ENCODE results near the gene ADAMTS5. TPM values are rescaled to one million over a fixed set of nuclear protein-coding genes. Genes with fewer than 3 reads are reported as not detected.

ADAMTS5 gene
- total RNA-seq, 1 donor from 2014 or later: 62.8 TPM

GRCh38 chr21:26925636-26926035, 41.3 kb downstream of the ADAMTS5 start:
- Mint-ChIP-seq H3K4me3 (ENCODE audit: unreplicated experiment) (no peak overlapping the region), H3K9me3 (ENCODE audit: unreplicated experiment) (no peaks in the 10 kb centered on the region), H3K4me1 (ENCODE audit: unreplicated experiment) (peaks cover 6% of the 10 kb centered on the region), H3K36me3 (ENCODE audit: unreplicated experiment) (peaks cover 81% of the 10 kb centered on the region), H3K27ac (ENCODE audit: unreplicated experiment) (peak overlapping the region; percentile 0), H3K27me3 (ENCODE audit: unreplicated experiment) (no peaks in the 10 kb centered on the region)
- DNase-seq (ENCODE audit: extremely low spot score, unreplicated experiment): no peak
- no peak for TF ChIP-seq CTCF (IDR thresholded peaks at IDR 0.05)

- H3K27me3 Mint-ChIP-seq (ENCODE audit: unreplicated experiment): no peaks in the 10 kb centered on the region
- DNase-seq (ENCODE audit: extremely low spot score, unreplicated experiment): no peak
- H3K36me3 Mint-ChIP-seq (ENCODE audit: unreplicated experiment): peaks cover 80% of the 10 kb centered on the region
- TF ChIP-seq CTCF (IDR thresholded peaks at IDR 0.05): no peak
- no peaks in the 10 kb centered on the region for H3K9me3 Mint-ChIP-seq (ENCODE audit: unreplicated experiment)
- H3K4me3 Mint-ChIP-seq (ENCODE audit: unreplicated experiment): no peak overlapping the region
- H3K4me1 Mint-ChIP-seq (ENCODE audit: unreplicated experiment): peaks cover 3% of the 10 kb centered on the region
- peak overlapping the region; percentile 9 for H3K27ac Mint-ChIP-seq (ENCODE audit: unreplicated experiment)
Measured at GRCh38 chr21:26925122-26925521, 41.8 kb downstream of the ADAMTS5 start.

GRCh38 chr21:26923986-26924385, 42.9 kb downstream of the ADAMTS5 start:
- Mint-ChIP-seq H3K4me1 (ENCODE audit: unreplicated experiment) (peaks cover 4% of the 10 kb centered on the region), H3K9me3 (ENCODE audit: unreplicated experiment) (no peaks in the 10 kb centered on the region), H3K27ac (ENCODE audit: unreplicated experiment) (no peak overlapping the region), H3K4me3 (ENCODE audit: unreplicated experiment) (no peak overlapping the region), H3K27me3 (ENCODE audit: unreplicated experiment) (no peaks in the 10 kb centered on the region), H3K36me3 (ENCODE audit: unreplicated experiment) (peaks cover 72% of the 10 kb centered on the region)
- no peak for TF ChIP-seq CTCF (IDR thresholded peaks at IDR 0.05)
- no peak for DNase-seq (ENCODE audit: extremely low spot score, unreplicated experiment)

- TF ChIP-seq CTCF (IDR thresholded peaks at IDR 0.05): no peak
- Mint-ChIP-seq H3K36me3 (ENCODE audit: unreplicated experiment) (peaks cover 44% of the 10 kb centered on the region), H3K4me1 (ENCODE audit: unreplicated experiment) (peaks cover 25% of the 10 kb centered on the region), H3K4me3 (ENCODE audit: unreplicated experiment) (no peak overlapping the region), H3K27ac (ENCODE audit: unreplicated experiment) (no peak overlapping the region), H3K9me3 (ENCODE audit: unreplicated experiment) (no peaks in the 10 kb centered on the region), H3K27me3 (ENCODE audit: unreplicated experiment) (no peaks in the 10 kb centered on the region)
- DNase-seq (ENCODE audit: extremely low spot score, unreplicated experiment): no peak
Measured at GRCh38 chr21:26920055-26920454, 46.8 kb downstream of the ADAMTS5 start.

- Mint-ChIP-seq H3K27me3 (ENCODE audit: unreplicated experiment) (no peaks in the 10 kb centered on the region), H3K4me1 (ENCODE audit: unreplicated experiment) (peaks cover 25% of the 10 kb centered on the region), H3K27ac (ENCODE audit: unreplicated experiment) (peak overlapping the region; percentile 23), H3K9me3 (ENCODE audit: unreplicated experiment) (no peaks in the 10 kb centered on the region), H3K4me3 (ENCODE audit: unreplicated experiment) (no peak overlapping the region), H3K36me3 (ENCODE audit: unreplicated experiment) (peaks cover 30% of the 10 kb centered on the region)
- TF ChIP-seq CTCF (IDR thresholded peaks at IDR 0.05): no peak
- DNase-seq (ENCODE audit: extremely low spot score, unreplicated experiment): no peak
Measured at GRCh38 chr21:26918323-26919079, 48.4 kb downstream of the ADAMTS5 start.

All from osteocyte (in vitro differentiated cells).